NCI-H2227 (cell line): Measurements from ENCODE around the gene PATJ.
"Not testable (repeated sequence)": the region's sequence is repeated elsewhere in the genome, so short reads cannot be mapped to it uniquely, and the experiment has no call there.

Experiments used
- DNase-seq: peaks from one replicate; lab custom pipeline; 2025; ENCODE audit not compliant: unreplicated experiment; lab: John Stamatoyannopoulos, UW

The PATJ gene

DNA sequence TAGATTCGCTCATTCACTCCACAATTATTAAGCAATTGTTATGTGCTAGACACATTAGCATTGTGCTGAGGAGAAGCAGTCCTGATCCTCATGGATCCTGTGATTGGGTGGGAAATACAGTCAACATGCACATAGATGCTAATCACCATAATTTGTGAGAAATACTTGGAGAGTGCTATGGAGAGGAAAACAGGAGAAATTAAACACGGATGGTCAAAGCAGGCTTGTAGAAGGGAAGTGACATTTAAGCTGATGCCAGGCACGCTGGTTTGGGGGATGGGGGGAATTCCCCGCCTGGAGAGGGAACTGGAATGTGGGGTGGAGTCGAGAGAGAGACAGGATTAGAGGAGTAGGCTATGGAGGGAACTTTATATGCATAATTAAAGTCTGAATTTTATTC, 400.2 kb downstream of the PATJ start:
- no peak for DNase-seq

DNA sequence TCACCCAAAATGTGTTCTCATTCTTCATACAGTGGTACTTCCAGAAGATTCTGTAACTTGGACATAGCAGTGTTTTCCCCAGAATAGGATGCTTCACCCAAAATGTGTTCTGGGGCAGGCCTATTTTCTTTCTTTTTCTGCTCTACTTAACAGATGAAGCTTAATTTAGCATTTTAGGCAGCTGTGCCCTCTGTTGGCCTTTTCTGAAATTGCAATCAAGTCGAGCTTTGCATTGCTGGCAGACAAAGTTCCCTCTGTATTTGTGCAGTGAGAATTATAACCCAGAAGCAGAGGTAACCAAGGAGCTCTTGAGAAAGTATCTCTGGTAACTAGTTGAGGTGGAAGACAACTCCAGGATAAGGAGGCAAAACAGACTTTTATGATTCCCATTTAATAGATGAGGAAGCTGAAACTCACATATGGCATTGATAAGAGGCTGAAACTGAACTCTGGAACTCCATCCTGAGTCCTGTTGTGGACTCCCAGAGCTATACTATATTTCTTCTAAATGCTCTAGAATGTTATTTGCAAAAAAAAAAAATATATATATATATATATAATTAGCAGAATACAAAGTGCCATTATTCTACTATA, 402.1 kb downstream of the PATJ start:
- DNase-seq, result peak; percentile 61

DNA sequence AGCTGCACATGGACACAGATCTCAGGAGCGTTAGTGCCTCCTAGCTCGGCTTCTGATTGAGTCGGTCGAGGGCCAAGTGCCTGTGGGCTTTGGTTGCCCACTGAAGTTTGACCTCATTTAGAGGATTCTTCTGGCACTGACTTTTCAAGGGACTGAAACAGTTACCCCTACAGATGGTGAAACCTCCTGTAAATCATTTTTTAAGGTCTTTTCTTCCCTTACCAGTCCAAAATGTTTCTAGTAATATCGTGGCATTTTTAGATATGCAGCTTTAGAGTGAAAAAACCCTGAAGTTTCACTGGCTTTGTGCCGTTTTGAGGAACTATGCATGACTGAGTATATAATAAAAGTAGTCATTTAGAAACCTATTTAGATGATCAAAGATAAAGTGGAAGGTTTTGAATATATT, 417.7 kb downstream of the PATJ start:
- DNase-seq, result no peak

DNA sequence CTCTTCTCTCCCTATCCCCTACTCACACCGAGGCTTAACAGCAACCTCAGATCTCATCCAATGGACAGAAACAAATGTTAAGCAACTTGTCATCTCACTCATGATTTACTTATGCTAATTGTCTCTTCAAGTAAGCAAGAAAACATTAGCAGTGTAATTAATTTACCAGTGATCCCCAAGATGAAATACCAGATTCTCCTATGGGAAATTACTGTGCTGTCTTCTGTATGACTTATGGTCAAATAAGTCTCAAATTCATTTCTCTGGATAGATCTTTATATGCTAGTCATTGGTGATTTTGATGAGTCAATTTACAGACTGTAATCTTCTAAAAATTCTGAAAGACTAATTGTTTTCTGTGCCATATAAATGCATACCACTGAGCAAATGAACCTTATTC, 419.4 kb downstream of the PATJ start:
- DNase-seq, result no peak

DNA sequence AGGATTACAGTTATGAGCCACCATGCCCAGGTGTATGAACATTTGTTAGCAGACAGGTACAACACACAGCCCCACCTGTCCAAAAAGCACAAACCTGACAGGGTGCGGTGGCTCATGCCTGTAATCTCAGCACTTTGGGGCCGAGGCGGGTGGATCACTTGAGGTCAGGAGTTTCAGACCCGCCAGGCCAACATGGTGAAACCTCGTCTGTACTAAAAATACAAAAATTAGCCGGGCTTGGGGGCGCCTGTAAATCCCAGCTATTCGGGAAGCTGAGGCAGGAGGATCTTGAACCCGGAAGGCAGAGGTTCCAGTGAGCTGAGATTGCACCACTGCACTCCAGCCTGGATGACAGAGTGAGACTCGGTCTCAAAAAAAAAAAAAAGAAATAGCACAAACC, 428.1 kb downstream of the PATJ start:
- not testable (repeated sequence) for DNase-seq

DNA sequence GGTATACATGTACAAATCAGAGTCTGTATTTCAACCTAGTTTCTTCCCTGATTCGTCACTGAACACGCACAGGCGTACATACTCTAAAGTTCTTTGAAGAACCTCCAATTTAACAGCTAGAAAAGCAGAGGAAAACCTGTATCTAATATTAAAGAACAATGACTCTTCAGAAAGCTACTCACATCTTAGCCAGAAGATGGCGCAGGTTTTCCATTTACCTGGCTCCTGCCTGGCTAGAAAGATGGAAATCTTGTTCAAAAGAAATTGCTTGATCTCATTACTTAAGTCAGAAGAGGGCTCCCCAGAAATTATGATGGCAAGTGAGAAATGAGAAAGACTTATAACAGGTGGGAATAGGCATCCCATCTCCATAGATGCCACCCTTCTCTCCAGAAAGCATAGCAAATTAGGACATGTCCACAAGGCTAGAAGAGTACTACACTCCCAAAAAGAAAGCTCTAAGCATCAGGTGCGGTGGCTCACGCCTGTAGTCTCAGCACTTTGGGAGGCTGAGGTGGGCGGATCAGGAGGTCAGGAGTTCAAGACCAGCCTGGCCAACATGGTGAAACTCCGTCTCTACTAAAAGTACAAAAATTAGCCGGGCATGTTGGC, 433.4 kb downstream of the PATJ start:
- DNase-seq, result peak; percentile 72

DNA sequence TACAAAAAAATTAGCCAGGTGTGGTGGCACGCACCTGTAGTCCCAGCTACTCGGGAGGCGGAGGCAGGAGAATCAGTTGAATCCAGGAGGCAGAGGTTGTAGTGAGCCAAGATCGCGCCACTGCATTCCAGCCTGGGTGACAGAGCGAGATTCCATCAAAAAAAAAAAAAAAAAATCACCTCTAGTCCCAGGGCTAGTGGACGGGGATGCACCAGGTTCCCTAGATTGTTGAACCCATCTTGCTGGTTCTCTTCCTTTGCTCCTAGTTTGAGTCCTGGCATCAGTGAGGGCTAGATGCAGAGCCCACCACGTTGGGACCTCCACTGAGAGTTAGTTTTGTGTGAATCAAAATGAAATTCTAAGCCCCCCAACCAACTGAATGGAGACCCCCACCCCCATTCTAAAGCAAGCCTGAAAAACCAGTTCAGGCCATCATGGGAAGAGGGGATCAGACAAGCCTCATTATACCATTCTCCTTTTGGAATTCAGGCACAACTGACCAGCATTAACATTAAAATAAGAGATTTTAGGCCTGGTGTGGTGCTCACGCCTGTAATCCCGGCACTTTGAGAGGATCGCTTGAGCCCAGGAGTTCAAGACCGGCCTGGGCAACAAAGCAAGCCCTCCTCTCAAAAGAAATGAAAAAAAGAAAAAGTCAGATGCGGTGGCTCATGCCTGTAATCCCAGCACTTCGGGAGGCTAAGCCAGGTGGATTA, 434.5 kb downstream of the PATJ start:
- DNase-seq, result no peak

DNA sequence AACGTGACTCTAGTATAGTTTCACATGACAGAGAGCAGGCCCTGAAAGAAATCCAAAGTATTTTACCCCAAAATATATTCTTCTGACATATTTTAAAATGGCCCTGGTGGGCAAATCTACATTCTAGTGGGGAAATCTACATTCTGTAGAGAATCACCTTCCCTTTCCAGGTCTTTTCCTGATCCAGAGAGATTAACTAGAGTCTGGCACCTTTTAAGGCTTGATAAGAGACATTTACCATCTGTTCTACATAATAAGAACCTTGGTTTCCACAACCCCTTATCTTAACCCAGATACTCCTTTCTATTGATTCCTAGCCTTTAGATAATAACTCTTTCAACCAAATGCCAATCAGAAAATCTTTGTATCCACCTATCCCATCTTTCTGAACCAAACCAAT, 435.3 kb downstream of the PATJ start:
- no peak for DNase-seq

DNA sequence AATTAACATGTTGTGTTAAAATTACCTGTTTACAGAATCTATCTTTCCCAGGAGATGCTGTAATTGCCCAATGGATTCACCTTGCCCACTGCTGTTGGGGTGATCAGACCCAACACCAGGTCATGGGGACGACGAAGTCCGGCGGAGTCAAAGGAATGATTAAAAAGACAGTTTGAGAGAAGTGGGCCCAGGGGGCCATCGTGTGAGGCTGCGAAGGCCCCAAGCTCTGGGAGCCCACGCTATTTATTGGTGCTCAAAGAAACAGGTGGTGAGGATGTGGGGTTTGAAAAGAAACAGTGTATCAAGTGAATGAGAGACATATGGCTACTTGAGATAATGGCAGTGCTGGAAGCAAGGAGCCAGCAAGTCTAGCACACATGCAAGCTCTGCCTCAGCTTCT, 436.1 kb downstream of the PATJ start:
- DNase-seq, result no peak

DNA sequence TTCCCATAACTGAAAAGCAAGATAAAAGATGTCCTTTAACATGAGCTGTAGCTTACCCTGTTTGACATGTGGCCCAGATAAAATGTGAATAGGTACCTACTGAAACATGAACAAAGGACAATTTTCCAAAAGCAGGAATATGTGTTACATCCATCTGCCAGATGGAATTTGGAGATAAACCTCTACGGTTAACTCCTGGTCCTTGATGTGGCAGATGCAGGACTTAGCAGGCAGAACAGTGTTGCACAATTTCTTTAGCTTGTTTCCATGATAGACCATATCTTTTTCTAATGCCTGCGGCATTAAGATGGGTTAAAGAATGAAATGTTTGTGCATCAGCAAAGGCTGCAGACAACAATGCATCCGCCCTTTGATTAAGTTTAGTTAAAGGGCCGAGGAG, 437.8 kb downstream of the PATJ start:
- DNase-seq, result not testable (repeated sequence)

DNA sequence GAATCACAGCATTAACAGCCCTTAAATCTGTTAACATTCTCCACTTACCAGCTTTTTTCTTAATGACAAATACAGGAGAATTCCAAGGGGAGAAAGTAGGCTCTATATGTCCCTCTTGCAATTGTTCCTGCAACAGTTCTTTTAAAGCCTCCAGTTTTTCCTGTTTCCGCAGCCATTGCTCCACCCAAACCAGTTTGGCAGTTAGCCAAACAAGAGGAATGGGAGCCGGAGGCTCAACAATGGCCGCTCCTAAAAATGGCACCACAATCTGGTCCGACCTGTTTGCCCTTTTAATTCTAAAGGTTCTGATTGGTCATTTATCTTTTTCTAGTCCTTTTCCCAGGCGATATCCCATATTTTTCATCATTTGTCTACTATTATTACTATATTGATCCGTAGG, 438.4 kb downstream of the PATJ start:
- peak; percentile 9 for DNase-seq

DNA sequence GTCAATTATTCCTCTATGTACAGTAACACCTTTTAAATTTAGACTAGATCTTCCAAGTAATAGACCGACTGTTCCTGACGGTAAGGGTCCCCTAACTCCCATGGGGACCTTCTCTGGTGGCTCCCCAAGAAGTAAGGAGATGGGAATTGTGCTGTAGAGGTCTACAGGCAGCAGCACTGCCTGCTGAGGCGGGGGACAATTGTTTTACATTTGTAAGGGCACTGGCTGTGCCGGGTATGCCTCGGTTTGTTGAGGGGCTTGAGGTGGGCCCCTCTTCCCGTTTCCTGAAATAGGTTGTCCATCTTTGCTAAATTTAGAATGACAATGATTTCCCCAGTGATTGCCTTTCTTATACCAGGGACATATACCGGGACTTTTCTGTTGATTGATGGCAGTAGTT, 439.3 kb downstream of the PATJ start:
- DNase-seq, result no peak

DNA sequence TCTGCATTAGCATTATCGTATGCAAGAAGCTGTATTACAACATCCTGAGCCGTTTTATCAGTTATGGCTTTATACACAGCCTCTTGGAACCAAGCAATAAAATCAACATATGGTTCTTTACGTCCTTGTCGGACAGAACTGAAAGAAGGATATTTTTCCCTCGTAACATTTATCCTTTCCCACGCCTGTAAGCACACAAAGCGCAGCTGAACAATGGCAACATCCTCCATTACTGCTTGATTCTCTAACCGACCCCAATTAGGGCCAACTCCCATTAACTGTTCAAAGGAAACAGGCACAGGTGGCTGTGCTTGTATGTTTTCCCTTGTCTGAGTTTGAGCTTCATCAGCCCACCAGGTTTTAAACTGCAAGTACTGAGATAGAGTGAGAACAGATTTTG, 439.9 kb downstream of the PATJ start:
- peak; percentile 11 for DNase-seq

DNA sequence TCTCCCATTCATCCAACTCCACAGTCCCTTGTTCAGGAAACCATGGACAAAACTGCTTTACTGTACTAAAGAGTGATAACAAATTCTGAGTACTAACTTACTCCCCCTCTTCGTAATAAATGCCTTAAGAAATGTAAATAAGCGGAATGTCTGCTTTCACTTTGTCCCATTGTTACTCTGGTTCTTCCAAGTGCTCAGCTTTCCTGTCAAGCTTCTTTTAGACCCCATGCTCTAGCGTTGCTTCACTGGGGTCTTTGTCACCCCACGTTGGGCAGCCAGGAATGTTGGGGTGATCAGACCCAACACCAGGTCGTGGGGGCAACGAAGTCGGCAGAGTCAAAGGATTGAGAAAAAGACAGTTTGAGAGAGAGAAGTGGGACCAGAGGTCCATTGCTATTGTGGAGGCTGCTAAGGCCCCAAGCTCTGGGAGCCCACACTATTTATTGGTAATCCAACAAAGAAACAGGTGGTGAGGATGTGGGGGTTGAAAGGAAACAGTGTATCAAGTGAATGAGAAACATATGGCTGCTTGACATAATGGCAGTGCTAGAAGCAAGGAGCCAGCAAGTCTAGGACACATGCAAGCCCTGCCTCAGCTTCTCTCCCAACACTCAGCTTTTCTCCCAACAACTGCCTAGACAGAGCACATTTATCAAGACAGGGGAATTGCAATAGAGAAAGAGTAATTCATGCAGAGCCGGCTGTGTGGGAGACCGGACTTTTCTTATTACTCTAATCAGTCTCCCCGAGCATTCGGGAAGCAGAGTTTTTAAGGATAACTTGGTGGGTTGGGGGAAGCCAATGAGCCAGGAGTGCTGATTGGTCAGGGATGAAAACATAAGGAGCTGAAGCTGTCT, 441.1 kb downstream of the PATJ start:
- not testable (repeated sequence) for DNase-seq

DNA sequence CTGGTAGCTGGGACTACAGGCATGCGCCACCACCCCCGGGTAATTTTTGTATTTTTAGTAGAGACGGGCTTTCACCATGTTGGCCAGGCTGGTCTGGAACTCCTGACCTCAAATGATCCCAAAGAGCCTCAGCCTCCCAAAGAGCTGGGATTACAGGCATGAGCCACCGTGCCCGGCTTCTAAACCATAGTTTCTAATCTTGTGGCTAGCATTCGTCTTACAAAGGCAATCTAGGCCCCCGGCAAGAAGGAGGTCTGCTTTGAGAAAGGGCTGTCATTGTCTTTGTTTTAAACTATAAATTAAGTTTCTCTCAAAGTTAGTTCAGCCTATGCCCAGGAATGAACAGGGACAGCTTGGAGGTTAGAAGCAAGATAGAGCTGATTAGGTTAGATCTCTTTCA, 442.1 kb downstream of the PATJ start:
- no peak for DNase-seq

DNA sequence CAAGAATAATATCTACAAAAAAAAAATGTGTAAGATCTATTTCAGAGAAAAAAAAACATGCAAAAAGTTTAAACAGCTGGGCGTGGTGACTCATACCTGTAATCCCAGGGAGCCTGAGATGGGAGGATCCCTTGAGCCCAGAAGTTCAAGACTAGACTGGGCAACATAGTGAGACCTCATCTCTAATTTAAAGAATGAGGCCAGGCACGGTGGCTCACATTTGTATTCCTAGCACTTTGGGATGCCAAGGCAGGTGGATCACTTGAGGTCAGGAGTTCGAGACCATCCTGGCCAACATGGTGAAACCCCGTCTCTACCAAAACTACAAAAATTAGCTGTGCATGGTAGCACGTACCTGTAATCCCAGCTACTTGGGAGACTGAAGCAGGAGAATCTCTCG, 443.0 kb downstream of the PATJ start:
- DNase-seq, result not testable (repeated sequence)

DNA sequence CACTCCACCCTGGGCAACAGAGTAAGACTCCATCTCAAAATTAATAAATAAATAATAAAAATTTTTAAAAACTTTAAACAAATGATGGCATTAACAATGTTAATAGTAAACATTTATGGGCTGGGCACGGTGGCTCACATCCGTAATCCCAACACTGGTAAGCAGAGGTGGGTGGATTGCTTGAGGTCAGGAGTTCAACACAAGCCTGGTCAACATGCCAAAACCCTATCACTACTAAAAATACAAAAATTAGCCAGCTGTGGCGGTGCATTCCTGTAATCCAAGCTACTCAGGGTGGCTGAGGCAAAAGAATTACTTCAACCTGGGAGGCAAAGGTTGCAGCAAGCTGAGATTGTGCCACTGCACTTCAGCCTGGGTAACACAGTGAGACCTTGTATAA, 443.4 kb downstream of the PATJ start:
- no peak for DNase-seq

DNA sequence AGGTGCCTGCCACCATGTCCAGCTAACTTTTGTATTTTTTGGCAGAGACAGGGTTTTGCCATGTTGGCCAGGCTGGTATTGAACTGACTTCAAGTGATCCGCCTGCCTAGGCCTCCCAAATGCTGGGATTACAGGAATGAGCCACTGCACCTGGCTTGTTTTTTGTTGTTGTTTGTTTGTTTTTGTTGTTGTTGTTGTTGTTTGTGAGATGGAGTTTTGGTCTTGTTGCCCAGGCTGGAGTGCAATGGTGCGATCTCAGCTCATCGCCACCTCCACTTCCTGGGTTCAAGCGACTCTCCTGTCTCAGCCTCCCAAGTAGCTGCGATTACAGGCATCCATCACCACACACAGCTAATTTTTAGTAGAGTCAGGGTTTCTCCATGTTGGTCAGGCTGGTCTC, 445.3 kb downstream of the PATJ start:
- DNase-seq, result no peak

DNA sequence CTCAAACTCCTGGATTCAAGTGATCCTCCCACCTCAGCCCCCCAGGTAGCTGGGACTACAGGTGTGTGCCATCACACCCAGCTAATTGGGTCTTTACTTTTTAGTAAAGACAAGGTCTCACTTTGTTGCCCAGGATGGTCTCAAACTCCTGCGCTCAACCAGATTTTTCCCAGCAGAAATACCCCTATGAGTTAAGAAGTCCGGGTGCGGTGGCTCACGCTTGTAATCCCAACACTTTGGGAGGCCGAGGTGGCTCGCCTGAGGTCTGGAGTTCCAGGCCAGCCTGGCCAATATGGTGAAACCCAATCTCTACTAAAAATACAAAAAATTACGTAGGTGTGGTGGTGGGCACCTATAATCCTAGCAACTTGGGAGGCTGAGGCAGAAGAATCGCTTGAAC, 445.8 kb downstream of the PATJ start:
- DNase-seq, result no peak

DNA sequence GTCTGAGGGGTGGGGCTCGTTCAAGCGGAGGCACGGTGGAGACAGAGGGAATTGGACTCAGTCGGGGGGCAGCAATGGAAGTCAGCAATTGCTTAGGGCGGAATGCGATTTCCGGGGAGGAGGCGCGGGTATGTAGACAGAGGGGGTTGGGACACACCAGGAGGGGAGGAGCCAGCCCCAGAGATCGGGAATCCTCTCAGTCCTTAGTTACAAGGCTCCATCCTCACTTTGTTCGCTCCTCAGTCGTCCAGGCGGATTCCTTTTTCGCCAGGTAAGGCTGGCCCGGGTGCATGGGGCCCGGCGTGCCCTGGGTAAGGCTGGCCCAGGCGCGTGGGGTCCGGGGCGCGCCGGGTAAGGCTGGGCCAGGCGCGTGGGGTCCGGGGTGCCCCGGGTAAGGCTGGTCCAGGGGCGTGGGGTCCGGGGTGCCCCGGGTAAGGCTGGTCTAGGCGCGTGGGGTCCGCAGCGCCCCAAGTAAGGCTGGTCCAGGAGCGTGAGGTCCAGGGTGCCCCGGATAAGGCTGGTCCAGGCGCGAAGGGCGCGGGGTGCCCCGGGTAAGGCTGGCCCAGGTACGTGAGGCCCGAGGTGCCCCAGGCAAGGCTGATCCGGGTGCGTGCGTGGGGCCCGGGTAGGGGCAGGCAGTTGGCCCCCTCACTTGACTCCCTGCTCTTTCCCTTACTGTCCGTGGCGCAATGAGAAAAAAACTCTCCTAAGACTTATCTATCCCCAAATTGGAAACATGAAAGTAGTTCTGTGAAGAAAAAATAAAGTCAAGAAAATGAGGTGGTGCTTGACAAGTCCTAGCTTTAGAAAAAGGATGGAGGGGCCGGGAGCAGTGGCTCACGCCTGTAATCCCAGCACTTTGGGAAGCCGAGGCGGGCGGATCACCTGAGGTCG, 452.6 kb downstream of the PATJ start, which contains the start of gene L1TD1:
TSS of gene L1TD1 (plus strand) at position 199 of the 894 bp plus-strand sequence. CDS start 11,780 bp downstream, outside the sequence.
- DNase-seq, result no peak
